ENCODE measurements around the gene C2CD2L. TPM values are rescaled to one million over a fixed set of nuclear protein-coding genes. Genes with fewer than 3 reads are reported as not detected.
A peak's percentile ranks its signal among the peaks of the same experiment; 100 is the strongest.

Gene C2CD2L
- total and polyA plus RNA-seq, 2 of the 13 experiments (the other 11 are each of a cell fraction or from before 2014, with no cell fraction given): 3.7 to 5.5 TPM

DNA sequence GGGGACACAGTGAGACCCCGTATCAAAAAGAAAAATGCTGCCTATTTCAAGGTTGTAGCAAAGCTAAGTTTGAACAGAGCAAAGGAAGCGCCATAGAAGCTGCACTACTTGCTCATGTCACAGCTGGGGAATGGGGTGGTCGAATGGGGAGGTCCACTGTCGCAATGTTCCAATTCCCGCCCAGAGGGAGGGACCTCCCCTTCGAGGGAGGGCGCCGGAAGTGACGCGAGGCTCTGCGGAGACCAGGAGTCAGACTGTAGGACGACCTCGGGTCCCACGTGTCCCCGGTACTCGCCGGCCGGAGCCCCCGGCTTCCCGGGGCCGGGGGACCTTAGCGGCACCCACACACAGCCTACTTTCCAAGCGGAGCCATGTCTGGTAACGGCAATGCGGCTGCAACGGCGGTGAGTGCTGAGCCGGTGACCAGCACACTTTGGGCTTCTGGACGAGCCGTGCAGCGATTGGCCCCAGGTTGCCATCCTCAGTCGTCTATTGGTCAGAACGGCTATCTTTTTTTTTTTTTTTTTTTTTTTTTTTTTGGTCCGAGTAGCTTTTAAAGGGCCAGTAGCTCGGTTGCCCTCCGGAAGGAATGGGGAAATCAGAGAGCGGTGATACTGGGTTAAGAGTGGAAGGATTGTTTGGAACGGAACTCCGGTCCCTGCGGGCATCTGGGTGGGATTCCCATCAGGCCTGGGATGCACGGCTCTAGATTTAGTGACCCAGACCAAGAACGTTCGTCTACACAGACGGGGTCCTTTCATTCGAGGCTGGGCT is 22.3 kb upstream of the C2CD2L start, which contains the start of gene HMBS (continued):
- no peak for TF ChIP-seq TIGD3 (CRISPR knock-in tag; IDR thresholded peaks at IDR 0.05; ENCODE audit: borderline replicate concordance)
- no peak for TF ChIP-seq MTA3 (CRISPR knock-in tag; IDR thresholded peaks at IDR 0.05)
- TF ChIP-seq GLI4 (CRISPR knock-in tag; IDR thresholded peaks at IDR 0.05; ENCODE audit: borderline replicate concordance): no peak; the same call in 1 of the 2 replicates
- TF ChIP-seq ATF3 (CRISPR knock-in tag; IDR thresholded peaks at IDR 0.05): no peak
- TF ChIP-seq, protein P1, sequence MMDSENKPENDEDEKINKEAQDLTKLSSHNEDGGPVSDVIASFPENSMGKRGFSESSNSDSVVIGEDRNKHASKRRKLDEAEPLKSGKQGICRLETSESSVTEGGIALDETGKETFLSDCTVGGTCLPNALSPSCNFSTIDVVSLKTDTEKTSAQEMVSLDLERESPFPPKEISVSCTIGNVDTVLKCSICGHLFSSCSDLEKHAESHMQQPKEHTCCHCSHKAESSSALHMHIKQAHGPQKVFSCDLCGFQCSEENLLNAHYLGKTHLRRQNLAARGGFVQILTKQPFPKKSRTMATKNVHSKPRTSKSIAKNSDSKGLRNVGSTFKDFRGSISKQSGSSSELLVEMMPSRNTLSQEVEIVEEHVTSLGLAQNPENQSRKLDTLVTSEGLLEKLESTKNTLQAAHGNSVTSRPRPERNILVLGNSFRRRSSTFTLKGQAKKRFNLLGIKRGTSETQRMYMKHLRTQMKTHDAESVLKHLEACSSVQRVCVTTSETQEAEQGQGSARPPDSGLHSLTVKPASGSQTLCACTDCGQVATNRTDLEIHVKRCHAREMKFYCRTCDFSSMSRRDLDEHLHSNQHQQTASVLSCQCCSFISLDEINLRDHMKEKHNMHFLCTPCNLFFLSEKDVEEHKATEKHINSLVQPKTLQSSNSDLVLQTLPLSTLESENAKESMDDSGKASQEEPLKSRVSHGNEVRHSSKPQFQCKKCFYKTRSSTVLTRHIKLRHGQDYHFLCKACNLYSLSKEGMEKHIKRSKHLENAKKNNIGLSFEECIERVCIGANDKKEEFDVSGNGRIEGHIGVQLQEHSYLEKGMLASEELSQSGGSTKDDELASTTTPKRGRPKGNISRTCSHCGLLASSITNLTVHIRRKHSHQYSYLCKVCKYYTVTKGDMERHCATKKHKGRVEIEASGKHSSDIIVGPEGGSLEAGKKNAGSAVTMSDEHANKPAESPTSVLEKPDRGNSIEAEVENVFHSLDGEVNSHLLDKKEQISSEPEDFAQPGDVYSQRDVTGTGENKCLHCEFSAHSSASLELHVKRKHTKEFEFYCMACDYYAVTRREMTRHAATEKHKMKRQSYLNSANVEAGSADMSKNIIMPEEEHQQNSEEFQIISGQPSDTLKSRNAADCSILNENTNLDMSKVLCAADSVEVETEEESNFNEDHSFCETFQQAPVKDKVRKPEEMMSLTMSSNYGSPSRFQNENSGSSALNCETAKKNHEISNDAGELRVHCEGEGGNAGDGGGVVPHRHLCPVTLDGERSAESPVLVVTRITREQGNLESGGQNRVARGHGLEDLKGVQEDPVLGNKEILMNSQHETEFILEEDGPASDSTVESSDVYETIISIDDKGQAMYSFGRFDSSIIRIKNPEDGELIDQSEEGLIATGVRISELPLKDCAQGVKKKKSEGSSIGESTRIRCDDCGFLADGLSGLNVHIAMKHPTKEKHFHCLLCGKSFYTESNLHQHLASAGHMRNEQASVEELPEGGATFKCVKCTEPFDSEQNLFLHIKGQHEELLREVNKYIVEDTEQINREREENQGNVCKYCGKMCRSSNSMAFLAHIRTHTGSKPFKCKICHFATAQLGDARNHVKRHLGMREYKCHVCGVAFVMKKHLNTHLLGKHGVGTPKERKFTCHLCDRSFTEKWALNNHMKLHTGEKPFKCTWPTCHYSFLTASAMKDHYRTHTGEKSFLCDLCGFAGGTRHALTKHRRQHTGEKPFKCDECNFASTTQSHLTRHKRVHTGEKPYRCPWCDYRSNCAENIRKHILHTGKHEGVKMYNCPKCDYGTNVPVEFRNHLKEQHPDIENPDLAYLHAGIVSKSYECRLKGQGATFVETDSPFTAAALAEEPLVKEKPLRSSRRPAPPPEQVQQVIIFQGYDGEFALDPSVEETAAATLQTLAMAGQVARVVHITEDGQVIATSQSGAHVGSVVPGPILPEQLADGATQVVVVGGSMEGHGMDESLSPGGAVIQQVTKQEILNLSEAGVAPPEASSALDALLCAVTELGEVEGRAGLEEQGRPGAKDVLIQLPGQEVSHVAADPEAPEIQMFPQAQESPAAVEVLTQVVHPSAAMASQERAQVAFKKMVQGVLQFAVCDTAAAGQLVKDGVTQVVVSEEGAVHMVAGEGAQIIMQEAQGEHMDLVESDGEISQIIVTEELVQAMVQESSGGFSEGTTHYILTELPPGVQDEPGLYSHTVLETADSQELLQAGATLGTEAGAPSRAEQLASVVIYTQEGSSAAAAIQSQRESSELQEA (CRISPR knock-in tag; IDR thresholded peaks at IDR 0.05; ENCODE audit: not compliant biosample characterization): peak; percentile 32
- TF ChIP-seq MBD4 (IDR thresholded peaks at IDR 0.05; ENCODE audit: borderline replicate concordance, low read length): no peak
- TF ChIP-seq, protein P2, sequence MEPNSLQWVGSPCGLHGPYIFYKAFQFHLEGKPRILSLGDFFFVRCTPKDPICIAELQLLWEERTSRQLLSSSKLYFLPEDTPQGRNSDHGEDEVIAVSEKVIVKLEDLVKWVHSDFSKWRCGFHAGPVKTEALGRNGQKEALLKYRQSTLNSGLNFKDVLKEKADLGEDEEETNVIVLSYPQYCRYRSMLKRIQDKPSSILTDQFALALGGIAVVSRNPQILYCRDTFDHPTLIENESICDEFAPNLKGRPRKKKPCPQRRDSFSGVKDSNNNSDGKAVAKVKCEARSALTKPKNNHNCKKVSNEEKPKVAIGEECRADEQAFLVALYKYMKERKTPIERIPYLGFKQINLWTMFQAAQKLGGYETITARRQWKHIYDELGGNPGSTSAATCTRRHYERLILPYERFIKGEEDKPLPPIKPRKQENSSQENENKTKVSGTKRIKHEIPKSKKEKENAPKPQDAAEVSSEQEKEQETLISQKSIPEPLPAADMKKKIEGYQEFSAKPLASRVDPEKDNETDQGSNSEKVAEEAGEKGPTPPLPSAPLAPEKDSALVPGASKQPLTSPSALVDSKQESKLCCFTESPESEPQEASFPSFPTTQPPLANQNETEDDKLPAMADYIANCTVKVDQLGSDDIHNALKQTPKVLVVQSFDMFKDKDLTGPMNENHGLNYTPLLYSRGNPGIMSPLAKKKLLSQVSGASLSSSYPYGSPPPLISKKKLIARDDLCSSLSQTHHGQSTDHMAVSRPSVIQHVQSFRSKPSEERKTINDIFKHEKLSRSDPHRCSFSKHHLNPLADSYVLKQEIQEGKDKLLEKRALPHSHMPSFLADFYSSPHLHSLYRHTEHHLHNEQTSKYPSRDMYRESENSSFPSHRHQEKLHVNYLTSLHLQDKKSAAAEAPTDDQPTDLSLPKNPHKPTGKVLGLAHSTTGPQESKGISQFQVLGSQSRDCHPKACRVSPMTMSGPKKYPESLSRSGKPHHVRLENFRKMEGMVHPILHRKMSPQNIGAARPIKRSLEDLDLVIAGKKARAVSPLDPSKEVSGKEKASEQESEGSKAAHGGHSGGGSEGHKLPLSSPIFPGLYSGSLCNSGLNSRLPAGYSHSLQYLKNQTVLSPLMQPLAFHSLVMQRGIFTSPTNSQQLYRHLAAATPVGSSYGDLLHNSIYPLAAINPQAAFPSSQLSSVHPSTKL (CRISPR knock-in tag; IDR thresholded peaks at IDR 0.05): peak; percentile 33; the same call in 1 of the 2 replicates
- no peak for TF ChIP-seq ZNF333 (CRISPR knock-in tag; IDR thresholded peaks at IDR 0.05; ENCODE audit: borderline replicate concordance)
- TF ChIP-seq ZNF441 (CRISPR knock-in tag; IDR thresholded peaks at IDR 0.05; ENCODE audit: borderline replicate concordance): no peak
- TF ChIP-seq KDM5A (IDR thresholded peaks at IDR 0.05; ENCODE audit: borderline replicate concordance, low read length): peak; percentile 90
- no peak for TF ChIP-seq SMARCE1 (IDR thresholded peaks at IDR 0.05; ENCODE audit: borderline replicate concordance)

All from HepG2 (cell line).